Measurements from ENCODE around the gene SLC16A9. TPM values are rescaled to one million over a fixed set of nuclear protein-coding genes. Genes with fewer than 3 reads are reported as not detected.

The SLC16A9 gene
- total RNA-seq, 1 experiment from 2014 or later, result 5.9 TPM

- no peaks in the 10 kb centered on the region for H3K9me3 ChIP-seq (ENCODE audit: control insufficient read depth in 1 of 2, insufficient read depth in 1 of 2, low read depth in 1 of 2, low read length in 2 of 2)
- POLR2A ChIA-PET, result no interaction called here
- BruUV-seq (replicated peaks), result no TSS peak
Observed at GRCh38 chr10:59618666-59619065, 91.0 kb downstream of the SLC16A9 start.

More at GRCh38 chr10:59618666-59619065, 91.0 kb downstream of the SLC16A9 start:
- H3K4me2 ChIP-seq (ENCODE audit: low read length), result no peak overlapping the region
- H3K9me2 ChIP-seq (ENCODE audit: insufficient read depth), result no peaks in the 10 kb centered on the region
- ChIA-PET RAD21 (ENCODE audit: low non-redundant PET in 1 of 2, low total read pairs in 2 of 2, uncharacterized antibody in 2 of 2, unreplicated experiment in 2 of 2) (no interaction called here), CTCF (no interaction called here)
- H3K4me3 ChIP-seq (replicated peaks in 1 of 2; ENCODE audit: low read depth in 1 of 2, low read length in 2 of 2), result no peak overlapping the region
- H4K20me1 ChIP-seq (ENCODE audit: insufficient read depth), result no peaks in the 10 kb centered on the region
- DNase-seq (ENCODE audit: low read depth, low spot score) (no peak), ATAC-seq (no peak)
- H3K9ac ChIP-seq (ENCODE audit: low read length), result no peak overlapping the region
- no peaks in the 10 kb centered on the region for H3K79me2 ChIP-seq (ENCODE audit: insufficient read depth, low read length)
- TF ChIP-seq FOSL1 (IDR thresholded peaks at IDR 0.05; ENCODE audit: low read depth), result no peak
- TF ChIP-seq ELF1 (IDR thresholded peaks at IDR 0.05; ENCODE audit: borderline replicate concordance, low read depth), result no peak
- no peak for TF ChIP-seq SP1 (IDR thresholded peaks at IDR 0.05; ENCODE audit: low read depth)
- TF ChIP-seq YY1 (IDR thresholded peaks at IDR 0.05; ENCODE audit: extremely low read depth, insufficient replicate concordance, low read depth, low read length), result no peak
- no peak for TF ChIP-seq SIN3A (IDR thresholded peaks at IDR 0.05; ENCODE audit: low read depth)
- TF ChIP-seq SRF (IDR thresholded peaks at IDR 0.05; ENCODE audit: low read depth), result no peak
- TF ChIP-seq JUND (IDR thresholded peaks at IDR 0.05), result no peak
- TF ChIP-seq REST (IDR thresholded peaks at IDR 0.05; ENCODE audit: low read depth), result no peak
- TF ChIP-seq ZNF274 (IDR thresholded peaks at IDR 0.05; ENCODE audit: low read depth, low read length), result no peak
- no peak for TF ChIP-seq POLR2AphosphoS5 (IDR thresholded peaks at IDR 0.05; ENCODE audit: low read depth, low read length)
- no peak for TF ChIP-seq ATF3 (IDR thresholded peaks at IDR 0.05)
- TF ChIP-seq CEBPB (IDR thresholded peaks at IDR 0.05; ENCODE audit: low read depth), result no peak
- no peaks in the 10 kb centered on the region for H3K36me3 ChIP-seq (ENCODE audit: control insufficient read depth in 1 of 2, insufficient read depth in 2 of 2, low read length in 2 of 2)
- H3K27me3 ChIP-seq (ENCODE audit: insufficient read depth, low read length), result no peaks in the 10 kb centered on the region
- no peak overlapping the region for H2AFZ ChIP-seq (ENCODE audit: low read depth, low read length, poor library complexity, severe bottlenecking)
- H3K4me1 ChIP-seq (ENCODE audit: control insufficient read depth in 1 of 2, insufficient read depth in 2 of 2, low read length in 2 of 2), result no peaks in the 10 kb centered on the region
- H3K27ac ChIP-seq (ENCODE audit: low read depth, low read length), result no peak overlapping the region
- intact Hi-C loops (cut with micrococcal nuclease), result loop anchor here (2.0 to 10.0 kb wide), 2 partner anchors 666 to 1084 kb away; no protein-coding TSS in a partner anchor
